Urinary bladder (tissue), 4 donors: ENCODE results near the gene APLP2. TPM values are rescaled to one million over a fixed set of nuclear protein-coding genes. Genes with fewer than 3 reads are reported as not detected.
"Not testable (repeated sequence)": the region's sequence is repeated elsewhere in the genome, so short reads cannot be mapped to it uniquely, and the experiment has no call there.

Experiments
- DNase-seq: peaks from one replicate; pipeline ENCODE4 v3.0.0-alpha.2; 2015; ENCODE audit errors: extremely low spot score
- H3K27ac ChIP-seq: one replicate; pipeline ENCODE4 v1.5.1; 2013; ENCODE audit warnings: low read depth, mild to moderate bottlenecking, moderate library complexity
- H3K36me3 ChIP-seq: one replicate; pipeline ENCODE4 v1.6.1; 2013; ENCODE audit warnings: mild to moderate bottlenecking, moderate library complexity; ENCODE audit not compliant: insufficient read depth
- H3K4me1 ChIP-seq: one replicate; pipeline ENCODE4 v1.6.1; 2013; ENCODE audit warnings: mild to moderate bottlenecking, moderate library complexity; ENCODE audit not compliant: insufficient read depth
- H3K4me3 ChIP-seq: one replicate; pipeline ENCODE4 v1.5.1; 2013; ENCODE audit warnings: low read depth, low read length
- WGBS: extraction: QIAGEN DNeasy Blood & Tissue Kit; methylation state at CpG from one replicate; pipeline ENCODE4 v1.1.7; 2013; 5-methylcytosine and 5-hydroxymethylcytosine counted together
- polyA plus RNA-seq: library from polyadenylated mRNA; stranded (reverse); fragments of 200-250 nt; gene quantifications from one replicate; pipeline ENCODE4 v1.2.3, GENCODE V29; 2013
- total RNA-seq: library from RNA; depleted of rRNA; stranded (reverse); fragments of >200 nt; gene quantifications from one replicate; pipeline ENCODE4 v1.2.3, GENCODE V29; 2014
- donor health status: healthy with polysubstance abuse.
- donor health status: healthy.

The APLP2 gene
- total and polyA plus RNA-seq, 2 donors: 217 to 364 TPM

- Histone ChIP-seq H3K4me3 (no peak overlapping the region), H3K36me3 (no peaks in the 10 kb centered on the region), H3K27ac (no peak overlapping the region), H3K4me1 (no peaks in the 10 kb centered on the region)
- DNase-seq: no peak
- WGBS: 78% methylated on average over 2 of the region's 2 CpGs
These were observed 18.5 kb downstream of the APLP2 start for GRCh38 chr11:130088217-130088616.

DNA sequence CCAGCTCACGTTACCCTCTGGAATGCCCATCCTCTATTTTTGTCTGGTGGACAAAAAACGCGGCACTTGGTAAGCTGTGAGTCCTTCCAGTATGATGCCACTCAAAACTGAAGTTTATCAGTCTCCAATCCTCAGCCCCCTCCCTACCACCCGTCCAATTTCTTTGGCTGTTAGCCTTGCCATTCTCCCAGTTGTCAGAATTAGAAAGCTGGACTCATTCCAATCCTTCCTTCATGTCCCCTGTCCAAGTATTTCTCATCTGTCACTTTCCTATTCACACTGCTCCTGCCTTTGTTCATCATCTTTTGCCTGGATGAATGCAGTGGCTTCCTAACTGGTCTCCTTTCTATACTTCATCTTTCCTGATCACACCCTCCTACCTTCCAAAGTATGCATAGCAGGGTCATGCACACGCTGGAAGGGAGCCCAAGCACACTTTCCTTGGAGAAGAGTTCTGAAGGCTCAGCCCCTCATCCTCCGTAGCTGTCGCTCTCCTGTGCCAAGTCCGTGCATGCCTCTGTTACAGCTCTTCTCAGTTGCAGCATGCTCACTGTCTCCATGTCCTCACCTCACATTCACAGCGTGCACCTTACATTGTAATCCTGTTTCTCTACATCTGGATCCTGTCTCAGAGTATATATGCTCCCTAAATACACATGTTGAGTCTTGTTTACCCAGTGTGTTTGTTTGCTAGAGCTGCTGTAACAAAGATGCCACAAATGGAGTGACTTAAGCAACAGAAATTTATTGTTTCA lies 19.4 kb downstream of the APLP2 start:
- H3K4me3 ChIP-seq: no peak overlapping the region
- no peaks in the 10 kb centered on the region for H3K36me3 ChIP-seq
- no peaks in the 10 kb centered on the region for H3K4me1 ChIP-seq
- H3K27ac ChIP-seq: no peak overlapping the region
- DNase-seq: no peak
- WGBS: 56% methylated on average over 9 of the region's 9 CpGs

DNA sequence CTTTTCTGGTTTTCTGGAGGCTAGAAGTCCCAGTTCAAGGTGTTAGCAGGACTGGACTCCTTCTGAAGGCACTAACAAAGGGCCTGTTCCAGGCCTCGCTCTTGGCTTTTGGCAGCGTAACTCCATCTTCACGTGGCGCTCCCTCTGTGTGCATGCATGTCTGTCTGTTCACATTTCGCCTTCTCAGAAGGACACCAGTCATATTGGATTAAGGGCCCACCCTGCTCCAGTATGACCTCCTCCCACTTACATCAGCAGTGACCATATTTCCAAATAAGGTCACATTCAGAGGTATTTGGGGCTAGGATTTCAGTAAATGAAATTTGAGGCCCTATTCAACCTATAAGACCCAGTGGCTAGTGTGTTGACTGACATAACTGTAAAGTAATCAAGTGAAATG lies 20.0 kb downstream of the APLP2 start:
- Histone ChIP-seq H3K4me1 (no peaks in the 10 kb centered on the region), H3K4me3 (no peak overlapping the region), H3K36me3 (no peaks in the 10 kb centered on the region), H3K27ac (no peak overlapping the region)
- DNase-seq: no peak
- WGBS: 96% methylated on average over 5 of the region's 5 CpGs

GRCh38 chr11:130090517-130090916 lies 20.8 kb downstream of the APLP2 start:
- WGBS: 92% methylated on average over 16 of the region's 16 CpGs
- H3K27ac ChIP-seq, H3K4me1 ChIP-seq, H3K4me3 ChIP-seq, DNase-seq, H3K36me3 ChIP-seq: not testable (repeated sequence)

- not testable (repeated sequence) for H3K4me1 ChIP-seq, H3K36me3 ChIP-seq, H3K4me3 ChIP-seq, H3K27ac ChIP-seq, DNase-seq
- WGBS: 94% methylated on average over 24 of the region's 36 CpGs
These were observed 21.5 kb downstream of the APLP2 start for GRCh38 chr11:130091169-130091568.

DNA sequence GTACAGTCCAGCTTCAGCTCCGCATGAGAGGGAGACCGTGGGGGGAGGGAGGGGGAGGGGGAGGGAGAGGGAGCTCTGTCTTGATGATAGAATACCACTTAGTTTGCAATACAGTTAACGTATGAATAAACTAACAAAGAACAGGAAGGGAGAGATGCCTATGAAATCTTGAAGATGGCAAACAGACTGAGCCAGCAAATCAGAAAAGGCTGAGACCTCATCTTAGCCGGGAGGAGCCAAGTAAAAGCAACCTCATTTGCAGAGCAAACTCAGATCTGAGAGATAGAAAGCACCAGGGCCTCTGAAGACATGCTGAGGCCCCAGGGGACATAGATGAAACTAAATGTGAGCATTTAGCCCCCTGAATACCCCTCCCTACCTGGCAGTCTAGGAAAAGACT lies 23.0 kb downstream of the APLP2 start:
- no peaks in the 10 kb centered on the region for H3K4me1 ChIP-seq
- WGBS: 81% methylated on average over 4 of the region's 4 CpGs

DNA sequence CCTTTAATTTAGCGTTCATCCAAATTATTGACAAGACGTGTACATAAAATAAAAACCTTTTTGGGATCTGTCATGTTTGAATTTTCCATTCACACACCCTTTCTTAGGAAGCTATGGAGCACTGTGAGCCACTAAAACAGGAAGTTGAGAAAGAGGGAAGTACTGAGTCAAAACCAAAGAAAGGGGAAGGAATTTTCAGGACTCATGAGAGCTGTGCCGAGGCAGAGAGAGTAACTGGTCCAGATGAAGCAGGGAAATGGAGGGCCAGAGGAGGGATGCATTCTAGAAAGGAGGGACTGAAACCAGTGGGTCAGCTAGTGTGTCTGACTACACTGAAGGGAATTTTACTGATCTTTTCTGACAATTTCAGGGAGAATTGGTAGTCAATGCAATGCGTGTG lies 24.9 kb downstream of the APLP2 start:
- DNase-seq: no peak
- WGBS: 85% methylated on average over 4 of the region's 4 CpGs

More for the DNA sequence above, 23.0 kb downstream of the APLP2 start:
- H3K36me3 ChIP-seq: no peaks in the 10 kb centered on the region
- no peak overlapping the region for H3K27ac ChIP-seq
- no peak for DNase-seq
- H3K4me3 ChIP-seq: no peak overlapping the region

DNA sequence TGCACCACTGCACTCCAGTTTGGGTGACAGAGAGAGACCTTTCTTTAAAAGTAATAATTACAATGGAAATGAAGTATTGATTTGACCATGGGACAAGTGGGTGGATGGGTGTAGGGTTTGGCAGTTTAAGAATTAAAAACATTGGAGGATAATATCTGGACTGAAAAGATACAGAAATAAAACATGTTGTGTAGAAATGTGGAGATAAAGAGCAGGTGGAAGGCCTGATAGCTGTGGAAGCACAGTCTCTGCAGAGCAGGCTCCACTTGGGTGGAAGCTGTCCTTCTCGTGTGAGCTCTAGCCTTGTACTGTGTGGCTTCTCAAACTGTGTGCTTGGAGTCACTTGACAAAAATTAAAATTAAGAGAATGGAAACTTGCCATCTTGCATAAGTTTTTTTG lies 25.6 kb downstream of the APLP2 start:
- WGBS: 85% methylated on average over 1 of the region's 1 CpG
- H3K27ac ChIP-seq: no peak overlapping the region
- no peaks in the 10 kb centered on the region for H3K36me3 ChIP-seq
- no peak overlapping the region for H3K4me3 ChIP-seq
- no peak for DNase-seq
- no peaks in the 10 kb centered on the region for H3K4me1 ChIP-seq

More for the DNA sequence above, 24.9 kb downstream of the APLP2 start:
- H3K4me3 ChIP-seq: no peak overlapping the region
- H3K4me1 ChIP-seq: no peaks in the 10 kb centered on the region
- H3K36me3 ChIP-seq: no peaks in the 10 kb centered on the region
- no peak overlapping the region for H3K27ac ChIP-seq

- WGBS: 93% methylated on average over 2 of the region's 2 CpGs
- DNase-seq: no peak
- H3K36me3 ChIP-seq: no peaks in the 10 kb centered on the region
- no peaks in the 10 kb centered on the region for H3K4me1 ChIP-seq
- no peak overlapping the region for H3K4me3 ChIP-seq
- H3K27ac ChIP-seq: no peak overlapping the region
These were observed 26.3 kb downstream of the APLP2 start for GRCh38 chr11:130096042-130096441.

DNA sequence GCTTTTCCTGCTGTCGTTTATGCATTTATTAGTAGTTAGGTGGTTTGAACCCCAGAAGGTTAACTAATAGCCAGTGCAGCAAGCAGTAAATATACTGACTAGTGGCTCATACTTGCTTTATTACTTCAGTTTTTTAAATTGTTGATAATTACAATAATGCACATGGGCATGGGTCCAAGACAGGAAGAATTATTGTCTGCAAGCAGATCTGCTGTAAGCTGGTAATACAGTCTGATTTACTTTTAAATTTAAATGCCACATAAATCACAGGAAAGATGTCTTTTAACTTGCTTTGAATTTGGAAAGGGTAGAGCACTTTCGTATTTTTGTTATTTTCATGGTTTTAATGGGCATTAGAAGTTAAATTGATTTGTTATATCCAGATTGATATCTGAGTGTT lies 27.1 kb downstream of the APLP2 start:
- 50% methylated on average over 2 of the region's 2 CpGs for WGBS
- Histone ChIP-seq H3K27ac (no peak overlapping the region), H3K4me1 (no peaks in the 10 kb centered on the region), H3K36me3 (no peaks in the 10 kb centered on the region), H3K4me3 (no peak overlapping the region)
- DNase-seq: no peak

DNA sequence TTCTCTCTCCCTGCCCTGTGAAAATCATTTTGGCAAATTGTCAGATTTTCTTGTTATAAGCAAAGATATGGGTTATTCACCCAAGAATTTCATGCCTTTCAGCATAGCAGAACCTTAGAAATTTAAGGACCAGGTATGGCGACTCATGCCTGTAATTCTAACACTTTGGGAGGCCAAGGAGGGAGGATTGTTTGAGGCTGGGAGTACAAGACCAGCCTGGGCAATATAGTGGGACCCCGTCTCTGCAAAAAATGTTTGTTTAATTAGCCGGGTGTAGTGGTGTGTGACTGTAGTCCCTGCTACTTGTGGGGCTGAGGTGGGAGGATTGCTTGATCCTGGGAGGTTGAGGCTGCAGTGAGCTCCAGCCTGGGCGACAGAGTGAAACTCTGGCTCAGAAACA lies 27.6 kb downstream of the APLP2 start:
- no peak overlapping the region for H3K4me3 ChIP-seq
- 97% methylated on average over 4 of the region's 4 CpGs for WGBS
- H3K4me1 ChIP-seq: no peaks in the 10 kb centered on the region
- no peak for DNase-seq
- H3K27ac ChIP-seq: no peak overlapping the region
- H3K36me3 ChIP-seq: no peaks in the 10 kb centered on the region

DNA sequence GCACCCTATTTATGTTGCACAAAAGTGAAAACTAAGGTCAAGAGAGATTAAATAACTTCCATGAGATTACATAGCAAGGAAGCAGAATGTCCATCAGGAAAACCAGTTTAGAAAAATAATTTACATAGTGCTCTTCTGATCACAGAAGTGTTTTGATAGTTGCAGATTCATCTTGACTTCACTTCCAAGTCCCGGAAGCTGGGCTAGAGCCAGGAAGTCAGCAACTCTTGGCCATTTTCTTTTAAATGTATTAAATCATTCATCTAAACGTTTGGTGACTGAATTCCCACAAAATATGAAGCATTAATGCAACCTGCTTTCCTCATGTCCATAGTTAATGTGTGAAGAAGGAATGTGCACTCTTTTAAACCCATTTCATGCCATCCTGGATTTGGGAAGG lies 29.7 kb downstream of the APLP2 start:
- no peak for DNase-seq
- 33% methylated on average over 2 of the region's 2 CpGs for WGBS

DNA sequence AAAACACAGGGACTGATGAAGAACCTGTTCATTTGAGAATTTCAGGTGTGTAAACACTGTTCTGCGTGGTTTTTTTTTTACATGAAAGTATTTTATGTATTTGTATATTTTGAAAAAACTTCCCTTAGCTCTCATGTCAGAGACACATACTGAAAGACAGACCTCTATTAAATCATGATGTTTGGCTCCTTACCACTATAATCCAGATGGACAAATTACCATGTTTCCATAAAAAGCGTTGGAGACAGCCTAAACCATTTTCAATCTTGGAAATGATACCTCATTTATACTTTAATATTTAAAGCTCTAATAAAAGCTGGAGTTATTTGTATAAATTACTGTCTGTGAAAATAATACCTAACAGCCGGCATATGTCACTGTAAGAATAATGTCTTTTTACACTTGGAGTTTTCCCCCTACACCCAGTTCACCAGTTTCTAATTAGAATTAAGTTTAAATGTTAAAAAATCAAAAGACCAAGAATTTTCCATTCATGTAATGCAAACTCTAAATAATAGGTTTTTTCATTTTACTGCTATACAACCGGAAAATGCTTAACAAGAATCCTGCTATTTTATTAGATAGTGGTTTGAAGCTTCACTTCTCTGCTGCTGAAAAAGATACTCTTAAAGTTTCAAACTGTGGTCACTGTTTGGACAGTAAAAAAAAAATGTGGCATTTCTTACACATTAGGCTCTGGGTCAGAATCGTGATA lies 30.8 kb downstream of the APLP2 start:
- no peaks in the 10 kb centered on the region for H3K36me3 ChIP-seq
- no peaks in the 10 kb centered on the region for H3K4me1 ChIP-seq
- H3K4me3 ChIP-seq: no peak overlapping the region
- H3K27ac ChIP-seq: no peak overlapping the region
- DNase-seq: no peak
- WGBS: 86% methylated on average over 5 of the region's 5 CpGs

More for the DNA sequence above, 29.7 kb downstream of the APLP2 start:
- H3K4me1 ChIP-seq: no peaks in the 10 kb centered on the region
- H3K4me3 ChIP-seq: no peak overlapping the region
- no peak overlapping the region for H3K27ac ChIP-seq
- H3K36me3 ChIP-seq: no peaks in the 10 kb centered on the region

DNA sequence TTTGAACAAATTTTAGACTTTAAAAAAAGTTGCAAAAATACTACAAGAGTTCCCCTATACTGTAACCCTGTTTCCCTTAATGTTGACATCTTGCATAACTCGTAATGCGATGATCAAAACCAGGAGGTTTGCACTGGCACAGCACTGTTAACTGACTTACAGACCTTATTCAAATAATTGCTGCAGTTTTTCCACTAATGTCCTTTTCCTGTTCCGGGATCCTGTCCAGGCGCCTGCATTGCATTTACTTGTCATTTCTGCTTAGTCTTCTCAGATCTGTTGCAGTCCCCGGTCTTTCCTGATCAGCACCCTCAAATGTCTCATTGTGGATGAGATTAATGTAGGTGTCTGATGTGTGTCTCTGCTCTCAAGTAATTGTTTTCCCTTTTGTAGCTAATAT lies 32.0 kb downstream of the APLP2 start:
- 78% methylated on average over 5 of the region's 5 CpGs for WGBS
- Histone ChIP-seq H3K36me3 (no peaks in the 10 kb centered on the region), H3K4me1 (no peaks in the 10 kb centered on the region), H3K27ac (no peak overlapping the region), H3K4me3 (no peak overlapping the region)
- no peak for DNase-seq
